Keratinocyte (primary cell): ENCODE results near the gene COL11A2.

Experiments
- EZH2 ChIP-seq: IDR thresholded peaks from one replicate; pipeline ENCODE4 v1.6.1; 2012; ENCODE audit warnings: inconsistent platforms, mild to moderate bottlenecking, low read length, moderate library complexity
- TF ChIP-seq, protein P1 (sequence below), 3 experiments: IDR thresholded peaks in 1 of 3; conservative IDR thresholded peaks in 1 of 3; optimal IDR thresholded peaks in 1 of 3; 2 replicates in 2 of 3; 3 replicates in 1 of 3; pipeline versions ENCODE3 to v1.5.1; 2011; ENCODE audit warnings: low read length in 3 of 3, mild to moderate bottlenecking in 3 of 3, moderate library complexity in 2 of 3, control low read depth in 1 of 3, inconsistent platforms in 1 of 3; ENCODE audit not compliant: insufficient read depth in 2 of 3; ENCODE audit errors: extremely low read depth in 1 of 3

- TF ChIP-seq, protein P1, sequence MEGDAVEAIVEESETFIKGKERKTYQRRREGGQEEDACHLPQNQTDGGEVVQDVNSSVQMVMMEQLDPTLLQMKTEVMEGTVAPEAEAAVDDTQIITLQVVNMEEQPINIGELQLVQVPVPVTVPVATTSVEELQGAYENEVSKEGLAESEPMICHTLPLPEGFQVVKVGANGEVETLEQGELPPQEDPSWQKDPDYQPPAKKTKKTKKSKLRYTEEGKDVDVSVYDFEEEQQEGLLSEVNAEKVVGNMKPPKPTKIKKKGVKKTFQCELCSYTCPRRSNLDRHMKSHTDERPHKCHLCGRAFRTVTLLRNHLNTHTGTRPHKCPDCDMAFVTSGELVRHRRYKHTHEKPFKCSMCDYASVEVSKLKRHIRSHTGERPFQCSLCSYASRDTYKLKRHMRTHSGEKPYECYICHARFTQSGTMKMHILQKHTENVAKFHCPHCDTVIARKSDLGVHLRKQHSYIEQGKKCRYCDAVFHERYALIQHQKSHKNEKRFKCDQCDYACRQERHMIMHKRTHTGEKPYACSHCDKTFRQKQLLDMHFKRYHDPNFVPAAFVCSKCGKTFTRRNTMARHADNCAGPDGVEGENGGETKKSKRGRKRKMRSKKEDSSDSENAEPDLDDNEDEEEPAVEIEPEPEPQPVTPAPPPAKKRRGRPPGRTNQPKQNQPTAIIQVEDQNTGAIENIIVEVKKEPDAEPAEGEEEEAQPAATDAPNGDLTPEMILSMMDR (optimal IDR thresholded peaks at IDR 0.05 in 1 of 3, IDR thresholded peaks at IDR 0.05 in 1 of 3, conservative IDR thresholded peaks at IDR 0.05 in 1 of 3; ENCODE audit: extremely low read depth in 1 of 3, insufficient read depth in 2 of 3, low read length in 3 of 3) = no peak
- TF ChIP-seq EZH2 = no peak
Observed at GRCh38 chr6:33156561-33156960, 35.7 kb downstream of the COL11A2 start.
